Ishikawa (cell line): Measurements from ENCODE around the gene HNRNPH3.

Experiments
- CEBPB ChIP-seq: IDR thresholded peaks from 2 replicates; pipeline ENCODE4 v1.6.1; 2012
- CREB1 ChIP-seq: IDR thresholded peaks from 2 replicates; pipeline ENCODE4 v1.6.1; 2012; ENCODE audit warnings: low read depth
- EGR1 ChIP-seq: IDR thresholded peaks from 2 replicates; pipeline ENCODE4 v1.6.1; 2012
- EP300 ChIP-seq: IDR thresholded peaks from 2 replicates; pipeline ENCODE4 v1.6.1; 2012; ENCODE audit warnings: borderline replicate concordance
- FOXM1 ChIP-seq: IDR thresholded peaks from 2 replicates; pipeline ENCODE4 v1.6.1; 2012; ENCODE audit warnings: low read depth, borderline replicate concordance
- NFIC ChIP-seq: IDR thresholded peaks from 2 replicates; pipeline ENCODE4 v1.6.1; 2012
- RAD21 ChIP-seq: IDR thresholded peaks from 2 replicates; pipeline ENCODE4 v1.6.1; 2012; ENCODE audit warnings: low read depth
- REST ChIP-seq: IDR thresholded peaks from 2 replicates; pipeline ENCODE4 v1.6.1; 2012; ENCODE audit warnings: low read depth, mild to moderate bottlenecking
- TAF1 ChIP-seq: IDR thresholded peaks from 2 replicates; pipeline ENCODE4 v1.6.1; 2012; ENCODE audit warnings: low read depth, mild to moderate bottlenecking
- TCF12 ChIP-seq: IDR thresholded peaks from 2 replicates; pipeline ENCODE4 v1.6.1; 2012; ENCODE audit warnings: low read depth
- TEAD4 ChIP-seq: IDR thresholded peaks from 2 replicates; pipeline ENCODE4 v1.6.1; 2012
- YY1 ChIP-seq: IDR thresholded peaks from 2 replicates; pipeline ENCODE4 v1.6.1; 2012; ENCODE audit warnings: low read depth
- ZBTB7A ChIP-seq: IDR thresholded peaks from 2 replicates; pipeline ENCODE4 v1.6.1; 2012; ENCODE audit warnings: low read depth
- TF ChIP-seq, protein P1 (sequence below): IDR thresholded peaks from 2 replicates; pipeline ENCODE4 v1.6.1; 2012
- TF ChIP-seq, protein P2 (sequence below): IDR thresholded peaks from 2 replicates; pipeline ENCODE4 v1.6.1; 2012

The HNRNPH3 gene

GRCh38 chr10:68371604-68372003, 39.7 kb downstream of the HNRNPH3 start:
- TF ChIP-seq, protein P1, sequence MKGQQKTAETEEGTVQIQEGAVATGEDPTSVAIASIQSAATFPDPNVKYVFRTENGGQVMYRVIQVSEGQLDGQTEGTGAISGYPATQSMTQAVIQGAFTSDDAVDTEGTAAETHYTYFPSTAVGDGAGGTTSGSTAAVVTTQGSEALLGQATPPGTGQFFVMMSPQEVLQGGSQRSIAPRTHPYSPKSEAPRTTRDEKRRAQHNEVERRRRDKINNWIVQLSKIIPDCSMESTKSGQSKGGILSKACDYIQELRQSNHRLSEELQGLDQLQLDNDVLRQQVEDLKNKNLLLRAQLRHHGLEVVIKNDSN, result no peak
- TF ChIP-seq RAD21 (no peak), NFIC (no peak), TAF1 (no peak), YY1 (no peak), TEAD4 (no peak), REST (no peak), FOXM1 (no peak), EGR1 (no peak), TCF12 (no peak), EP300 (no peak), ZBTB7A (no peak), CEBPB (no peak), CREB1 (no peak)
- TF ChIP-seq, protein P2, sequence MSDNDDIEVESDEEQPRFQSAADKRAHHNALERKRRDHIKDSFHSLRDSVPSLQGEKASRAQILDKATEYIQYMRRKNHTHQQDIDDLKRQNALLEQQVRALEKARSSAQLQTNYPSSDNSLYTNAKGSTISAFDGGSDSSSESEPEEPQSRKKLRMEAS, result no peak

- TF ChIP-seq EP300 (no peak), NFIC (no peak), TCF12 (no peak), TEAD4 (no peak), ZBTB7A (no peak), CEBPB (no peak), RAD21 (no peak), TAF1 (no peak), FOXM1 (no peak), REST (no peak), CREB1 (no peak), YY1 (no peak), EGR1 (no peak)
- TF ChIP-seq, protein P1, result no peak
- TF ChIP-seq, protein P2, result no peak
Observed at GRCh38 chr10:68385740-68386139, 53.9 kb downstream of the HNRNPH3 start.
